Measurements from ENCODE around the gene ACTN2.
A peak's percentile ranks its signal among the peaks of the same experiment; 100 is the strongest.

Gene ACTN2

DNA sequence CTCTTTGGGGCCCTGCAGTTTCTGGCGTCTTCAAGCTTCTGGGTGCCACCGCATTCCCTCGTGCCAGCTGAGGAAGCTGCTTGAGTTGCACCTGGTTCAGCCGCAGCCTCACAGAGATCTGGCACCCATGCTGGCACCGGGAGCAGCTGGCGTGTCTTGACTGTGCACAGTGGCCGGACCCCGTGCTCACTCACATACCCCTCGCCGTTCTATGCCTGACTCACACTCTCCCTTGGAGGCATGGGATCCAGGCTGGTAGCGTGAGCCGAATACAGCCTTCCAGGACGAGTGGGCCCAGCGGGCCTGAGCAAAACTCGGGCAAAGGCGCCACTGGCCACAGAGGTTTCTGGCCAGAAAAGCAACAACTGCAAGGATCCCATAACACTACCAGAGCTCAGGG lies 100.2 kb downstream of the ACTN2 start:
- no peak for DNase-seq

- no peak for DNase-seq
These were observed 108.3 kb downstream of the ACTN2 start for GRCh38 chr1:236794585-236795034.

DNA sequence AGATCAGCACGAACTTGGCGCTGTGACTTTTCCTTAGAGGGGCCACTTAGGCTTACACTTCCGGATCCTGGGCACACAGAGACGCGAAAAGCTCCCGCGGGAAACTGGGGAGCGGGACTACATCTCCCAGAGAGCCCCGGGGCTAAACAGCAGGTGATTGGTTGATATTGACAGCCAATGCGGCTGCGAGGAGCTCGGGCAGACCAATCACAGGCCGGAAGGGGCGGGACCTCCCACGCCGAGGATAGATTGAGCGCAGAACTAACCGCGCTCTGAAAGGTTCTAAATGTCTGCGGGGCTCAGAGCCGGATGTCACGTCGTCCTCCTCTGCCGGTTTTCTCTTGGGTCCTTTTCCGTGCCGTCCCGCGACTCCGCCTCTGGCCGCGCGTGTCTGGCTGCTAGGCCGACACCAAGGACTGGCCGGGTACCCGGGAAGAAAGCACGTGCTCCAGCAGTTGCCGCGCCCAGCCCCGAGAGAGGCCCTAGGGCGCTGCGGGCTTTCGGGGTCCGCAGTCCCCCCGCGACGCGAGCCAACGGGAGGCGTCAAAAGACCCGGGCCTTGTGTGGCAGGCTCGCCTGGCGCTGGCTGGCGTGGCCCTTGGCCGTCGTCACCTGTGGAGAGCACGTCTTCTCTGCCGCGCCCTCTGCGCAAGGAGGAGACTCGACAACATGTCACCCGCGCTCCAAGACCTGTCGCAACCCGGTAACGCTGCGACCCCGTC lies 108.9 kb downstream of the ACTN2 start, which contains the start of gene MTR:
MTR (plus strand) TSS at position 258 of the 722 bp plus-strand sequence; CDS start at position 670, 412 bp downstream.
- DNase-seq, result peak; percentile 95 to 98

DNA sequence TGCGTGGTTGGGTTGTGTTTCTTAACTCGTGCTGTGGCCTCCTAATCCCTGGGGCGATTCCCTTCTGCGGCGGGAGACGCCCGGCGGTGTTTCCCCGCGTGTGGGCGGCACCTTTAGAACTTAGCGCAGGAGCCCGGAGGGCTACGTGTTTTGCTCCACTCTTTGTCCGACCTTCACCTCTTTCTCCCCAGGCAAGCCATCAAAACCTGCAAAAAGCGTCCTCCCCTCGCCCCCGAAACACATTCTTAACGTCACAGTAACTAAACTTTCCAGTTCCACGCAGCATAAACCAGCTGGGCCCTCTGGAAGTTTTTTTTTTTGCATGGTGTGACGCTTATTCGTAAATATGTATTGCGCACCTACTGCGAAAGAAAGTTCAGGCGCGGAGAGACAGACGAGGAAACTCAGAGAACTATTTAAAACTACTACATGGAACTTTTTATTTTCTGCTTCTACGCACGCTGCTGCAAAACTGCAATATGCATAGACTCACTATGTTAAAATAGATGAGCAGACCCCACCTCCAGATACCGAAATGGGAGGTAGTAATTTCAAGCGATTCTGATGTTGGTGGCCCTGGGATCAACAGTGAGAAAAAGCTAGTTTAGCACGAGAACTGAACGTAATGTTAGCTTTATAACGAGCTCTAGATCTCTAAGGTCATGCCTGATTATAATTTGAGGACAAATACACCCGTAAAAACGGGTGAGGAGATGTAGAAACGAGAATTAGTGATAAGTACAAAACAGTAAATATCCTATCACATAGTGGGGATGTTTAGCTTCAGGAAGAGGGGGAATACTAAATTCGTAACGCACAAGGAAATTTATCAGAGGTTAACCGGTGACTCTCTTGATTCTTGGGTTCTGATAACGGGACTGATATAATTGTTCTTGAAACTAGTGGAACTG lies 109.7 kb downstream of the ACTN2 start:
- DNase-seq, result peak; percentile 75 to 77

DNA sequence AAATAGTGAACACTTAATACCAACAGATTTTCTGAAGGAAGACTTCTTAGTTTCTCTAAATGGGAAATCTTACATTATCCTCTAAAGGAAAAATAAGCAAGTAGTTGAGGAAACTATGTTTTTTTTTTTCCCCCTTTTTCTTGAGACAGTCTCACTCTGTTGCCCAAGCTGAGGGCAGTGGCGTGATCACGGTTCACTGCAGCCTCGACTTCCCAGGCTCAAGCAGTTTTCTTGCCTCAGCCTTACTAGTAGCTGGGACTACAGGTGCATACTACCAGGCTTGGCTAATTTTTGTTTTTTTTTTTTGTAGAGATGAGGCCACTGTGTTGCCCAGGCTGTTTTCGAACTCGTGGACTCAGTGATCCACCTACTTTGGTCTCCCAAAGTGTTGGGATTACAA lies 112.7 kb downstream of the ACTN2 start:
- no peak for DNase-seq

DNA sequence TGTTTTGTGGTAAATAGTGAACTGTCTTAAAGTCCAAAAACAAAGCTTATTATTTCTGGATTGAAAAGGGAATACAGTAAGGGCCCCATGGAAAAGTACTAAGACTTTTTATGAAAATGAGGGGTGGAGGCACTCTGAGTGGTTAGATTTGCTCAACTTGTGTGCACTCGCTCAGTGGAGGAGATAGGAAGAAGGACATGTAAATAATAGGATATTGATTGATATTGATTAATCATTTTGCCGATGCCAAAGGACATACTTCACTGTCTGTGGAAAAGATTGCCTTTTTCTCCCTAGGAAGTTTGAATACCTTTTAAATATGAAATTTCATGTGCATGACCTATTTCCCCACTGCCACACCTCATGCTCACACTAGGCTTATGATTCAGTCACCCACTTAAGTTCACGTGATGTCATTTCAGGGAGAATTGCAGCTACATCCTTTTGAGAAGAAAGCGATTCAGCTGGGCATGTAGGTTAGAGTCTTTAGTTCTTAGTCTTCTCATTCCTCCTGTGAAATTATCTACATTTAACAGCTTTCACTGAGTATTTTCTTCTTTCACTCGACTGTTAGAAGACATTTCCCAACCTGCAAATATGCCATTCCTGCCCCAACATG lies 113.8 kb downstream of the ACTN2 start:
- no peak for DNase-seq

GRCh38 chr1:236800623-236801022 lies 114.3 kb downstream of the ACTN2 start:
- DNase-seq, result no peak

DNA sequence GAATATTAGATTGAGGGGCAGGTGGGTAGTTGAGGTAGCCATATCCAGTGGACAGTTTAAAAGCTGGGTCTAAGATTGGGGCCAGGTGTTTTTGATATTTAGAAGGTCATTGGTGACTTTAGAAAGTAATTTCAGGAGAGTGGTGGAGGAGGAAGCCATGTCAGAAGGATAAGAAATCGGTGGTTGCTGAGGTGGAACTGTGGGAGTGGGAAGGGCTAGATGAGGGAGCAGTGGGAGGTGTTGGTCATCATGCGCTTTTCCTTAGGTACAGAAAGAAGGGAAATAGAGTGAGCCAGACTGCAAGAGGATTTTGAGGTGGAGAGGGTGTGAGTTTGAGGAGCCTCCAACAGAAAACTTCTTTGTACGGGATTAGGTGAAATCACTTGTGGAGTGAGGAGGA lies 116.0 kb downstream of the ACTN2 start:
- DNase-seq, result no peak

- no peak for DNase-seq
These were observed 120.3 kb downstream of the ACTN2 start for GRCh38 chr1:236806634-236807033.

- DNase-seq, result no peak
These were observed 121.7 kb downstream of the ACTN2 start for GRCh38 chr1:236808005-236808404.

GRCh38 chr1:236808564-236809130 lies 122.3 kb downstream of the ACTN2 start:
- DNase-seq, result no peak

- no peak for DNase-seq
These were observed 122.8 kb downstream of the ACTN2 start for GRCh38 chr1:236809148-236809547.

GRCh38 chr1:236810018-236810417 lies 123.7 kb downstream of the ACTN2 start:
- DNase-seq, result no peak

DNA sequence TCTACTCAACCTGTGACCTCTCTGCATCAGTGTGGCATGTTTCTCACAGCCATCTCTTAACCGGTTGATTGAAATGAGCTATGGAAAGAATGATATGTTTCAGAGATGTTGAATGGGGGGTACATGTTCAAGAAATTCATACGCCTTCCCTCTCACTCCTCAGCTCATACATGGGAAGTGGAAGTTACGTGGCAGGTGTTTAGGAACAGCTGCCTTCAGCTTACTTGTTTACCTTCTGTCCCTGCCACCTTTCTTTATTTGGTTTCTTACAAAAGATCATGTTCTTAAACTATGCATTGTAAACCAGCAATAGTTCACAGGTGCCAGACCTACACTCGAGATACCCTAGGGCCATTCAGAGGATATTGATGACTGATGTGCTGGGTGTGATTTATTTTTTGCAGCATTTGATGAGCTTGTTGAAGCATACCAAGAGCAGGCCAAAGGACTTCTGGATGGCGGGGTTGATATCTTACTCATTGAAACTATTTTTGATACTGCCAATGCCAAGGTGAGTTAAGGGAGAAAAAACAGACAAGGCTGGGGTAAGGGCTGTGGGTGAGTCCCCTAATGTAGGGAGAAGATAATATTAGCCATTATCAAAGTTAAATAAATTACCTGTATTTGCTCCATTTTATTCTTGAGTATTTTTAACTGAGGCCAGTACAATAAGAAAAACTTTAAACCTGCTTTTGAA lies 126.2 kb downstream of the ACTN2 start:
- DNase-seq, result no peak
